T-helper 1 cell (primary cell): ENCODE measurements around the gene SHMT2.
"Not testable (repeated sequence)": the region's sequence is repeated elsewhere in the genome, so short reads cannot be mapped to it uniquely, and the experiment has no call there.

Experiments
- DNase-seq, 5 donors: peaks; one replicate each; pipeline ENCODE4 v3.0.0-alpha.2; 2012 to 2020

Gene SHMT2

GRCh38 chr12:57270966-57271470 lies 41.5 kb downstream of the SHMT2 start:
- DNase-seq, result no peak

GRCh38 chr12:57272337-57273151 lies 43.0 kb downstream of the SHMT2 start:
- DNase-seq, result no peak

GRCh38 chr12:57273516-57273915 lies 44.0 kb downstream of the SHMT2 start:
- DNase-seq, result no peak

- not testable (repeated sequence) for DNase-seq
These were observed 46.7 kb downstream of the SHMT2 start for GRCh38 chr12:57276233-57276632.

GRCh38 chr12:57276935-57277563 lies 47.5 kb downstream of the SHMT2 start:
- no peak for DNase-seq

- no peak for DNase-seq
These were observed 49.2 kb downstream of the SHMT2 start for GRCh38 chr12:57278465-57279381.

GRCh38 chr12:57280211-57281062 lies 50.9 kb downstream of the SHMT2 start:
- DNase-seq, result peak in 4 of 5 donors; percentile 30 to 78 (median 42)

GRCh38 chr12:57282073-57282472 lies 52.6 kb downstream of the SHMT2 start:
- DNase-seq, result not testable (repeated sequence)
